NCI-H510A treated with DMSO at 0.1 percent for 48 hours (cell line): Measurements from ENCODE around the gene ME2.
A peak's percentile ranks its signal among the peaks of the same experiment; 100 is the strongest.
"Not testable (repeated sequence)": the region's sequence is repeated elsewhere in the genome, so short reads cannot be mapped to it uniquely, and the experiment has no call there.

Experiments used
- DNase-seq: peaks from one replicate; lab custom pipeline; 2025; lab: John Stamatoyannopoulos, UW

ME2 gene

GRCh38 chr18:50924372-50924771 is 45.5 kb downstream of the ME2 start:
- DNase-seq, result no peak

GRCh38 chr18:50926521-50926920 is 47.6 kb downstream of the ME2 start:
- DNase-seq, result no peak

GRCh38 chr18:50928551-50928950 is 49.6 kb downstream of the ME2 start:
- DNase-seq, result no peak

GRCh38 chr18:50933684-50934083 is 54.8 kb downstream of the ME2 start:
- DNase-seq, result no peak

- DNase-seq, result no peak
These were observed 55.8 kb downstream of the ME2 start for GRCh38 chr18:50934545-50935211.

- no peak for DNase-seq
These were observed 56.7 kb downstream of the ME2 start for GRCh38 chr18:50935493-50936191.

GRCh38 chr18:50937183-50937582 is 58.3 kb downstream of the ME2 start:
- DNase-seq, result no peak

- no peak for DNase-seq
These were observed 60.0 kb downstream of the ME2 start for GRCh38 chr18:50938912-50939311.

- DNase-seq, result no peak
These were observed 65.5 kb downstream of the ME2 start for GRCh38 chr18:50944245-50944932.

GRCh38 chr18:50945918-50946317 is 67.0 kb downstream of the ME2 start:
- DNase-seq, result not testable (repeated sequence)

GRCh38 chr18:50947899-50948298 is 69.0 kb downstream of the ME2 start:
- no peak for DNase-seq

GRCh38 chr18:50949185-50949584 is 70.3 kb downstream of the ME2 start:
- no peak for DNase-seq

GRCh38 chr18:50950626-50951025 is 71.7 kb downstream of the ME2 start:
- DNase-seq, result no peak

- no peak for DNase-seq
These were observed 74.9 kb downstream of the ME2 start for GRCh38 chr18:50953822-50954221.

GRCh38 chr18:50955253-50955652 is 76.3 kb downstream of the ME2 start:
- no peak for DNase-seq

GRCh38 chr18:50956116-50956515 is 77.2 kb downstream of the ME2 start:
- DNase-seq, result no peak

- no peak for DNase-seq
These were observed 83.1 kb downstream of the ME2 start for GRCh38 chr18:50961974-50962373.

- peak; percentile 57 for DNase-seq
These were observed 89.1 kb downstream of the ME2 start, which contains the start of gene ELAC1 for GRCh38 chr18:50967714-50968661. ELAC1 (plus strand) TSS chr18:50968040; CDS start chr18:50974405, 6,365 bp downstream.

GRCh38 chr18:50969448-50969847 is 90.5 kb downstream of the ME2 start:
- DNase-seq, result no peak

- DNase-seq, result peak; percentile 15
These were observed 91.1 kb downstream of the ME2 start for GRCh38 chr18:50970006-50970405.

- not testable (repeated sequence) for DNase-seq
These were observed 93.5 kb downstream of the ME2 start for GRCh38 chr18:50972404-50972803.
